ENCODE results near the gene GABRD.

DNA sequence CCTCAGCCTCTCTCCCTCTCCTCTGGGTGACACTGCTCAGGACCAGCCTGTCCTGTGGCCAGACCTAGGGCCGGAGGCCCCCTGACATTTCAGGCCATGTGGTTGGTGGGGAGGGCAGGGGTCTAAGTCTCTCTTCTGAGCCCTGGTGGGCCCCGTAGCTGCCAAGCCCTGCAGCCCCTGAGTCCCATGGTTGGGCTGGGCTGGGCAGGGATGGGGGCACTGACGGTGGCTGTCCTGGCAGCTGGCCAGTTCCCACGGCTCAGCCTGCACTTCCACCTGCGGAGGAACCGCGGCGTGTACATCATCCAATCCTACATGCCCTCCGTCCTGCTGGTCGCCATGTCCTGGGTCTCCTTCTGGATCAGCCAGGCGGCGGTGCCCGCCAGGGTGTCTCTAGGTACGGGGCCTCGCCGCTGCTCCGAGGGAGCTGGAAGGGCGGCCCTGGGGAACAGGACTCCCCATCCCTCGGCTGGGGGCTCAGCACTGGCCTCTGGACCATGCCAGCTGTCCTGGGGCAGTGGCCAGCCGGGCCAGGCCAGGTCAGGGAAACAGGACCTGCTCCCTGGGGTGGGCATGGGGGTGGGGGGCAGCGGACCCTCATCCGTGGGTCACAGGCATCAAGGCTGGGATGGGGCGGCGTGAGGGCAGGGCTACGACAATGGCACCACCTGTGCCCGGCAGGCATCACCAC lies 9.9 kb downstream of the GABRD start:
- TF ChIP-seq, protein P1, sequence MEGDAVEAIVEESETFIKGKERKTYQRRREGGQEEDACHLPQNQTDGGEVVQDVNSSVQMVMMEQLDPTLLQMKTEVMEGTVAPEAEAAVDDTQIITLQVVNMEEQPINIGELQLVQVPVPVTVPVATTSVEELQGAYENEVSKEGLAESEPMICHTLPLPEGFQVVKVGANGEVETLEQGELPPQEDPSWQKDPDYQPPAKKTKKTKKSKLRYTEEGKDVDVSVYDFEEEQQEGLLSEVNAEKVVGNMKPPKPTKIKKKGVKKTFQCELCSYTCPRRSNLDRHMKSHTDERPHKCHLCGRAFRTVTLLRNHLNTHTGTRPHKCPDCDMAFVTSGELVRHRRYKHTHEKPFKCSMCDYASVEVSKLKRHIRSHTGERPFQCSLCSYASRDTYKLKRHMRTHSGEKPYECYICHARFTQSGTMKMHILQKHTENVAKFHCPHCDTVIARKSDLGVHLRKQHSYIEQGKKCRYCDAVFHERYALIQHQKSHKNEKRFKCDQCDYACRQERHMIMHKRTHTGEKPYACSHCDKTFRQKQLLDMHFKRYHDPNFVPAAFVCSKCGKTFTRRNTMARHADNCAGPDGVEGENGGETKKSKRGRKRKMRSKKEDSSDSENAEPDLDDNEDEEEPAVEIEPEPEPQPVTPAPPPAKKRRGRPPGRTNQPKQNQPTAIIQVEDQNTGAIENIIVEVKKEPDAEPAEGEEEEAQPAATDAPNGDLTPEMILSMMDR (IDR thresholded peaks at IDR 0.05), result no peak
- no peak for TF ChIP-seq POLR2A (IDR thresholded peaks at IDR 0.05)
